HEK293 (cell line): Measurements from ENCODE around the gene KRTAP5-1.

ENCODE experiments used
- BCL11A ChIP-seq: fragments of 450-650 bp; formaldehyde crosslinking; IDR thresholded peaks from 2 replicates; pipeline ENCODE4 v1.5.1; 2016; ENCODE audit warnings: low read depth, missing biosample characterization, missing genetic modification characterization
- GLIS1 ChIP-seq: fragments of 450-650 bp; formaldehyde crosslinking; IDR thresholded peaks from 2 replicates; pipeline ENCODE4 v1.5.1; 2016; ENCODE audit warnings: missing biosample characterization, missing genetic modification characterization
- GLIS2 ChIP-seq: fragments of 450-650 bp; formaldehyde crosslinking; IDR thresholded peaks from 2 replicates; pipeline ENCODE4 v1.5.1; 2016; ENCODE audit warnings: missing biosample characterization, missing genetic modification characterization
- HOXD13 ChIP-seq: sonication (generic); formaldehyde crosslinking; IDR thresholded peaks from 2 replicates; pipeline ENCODE4 v1.8.0; 2022; ENCODE audit warnings: missing genetic modification reagents, borderline replicate concordance
- KLF10 ChIP-seq: fragments of 450-650 bp; IDR thresholded peaks from 2 replicates; pipeline ENCODE4 v1.5.1; 2018; ENCODE audit warnings: missing biosample characterization, mild to moderate bottlenecking, missing genetic modification characterization
- KLF8 ChIP-seq: fragments of 450-650 bp; formaldehyde crosslinking; IDR thresholded peaks from 2 replicates; pipeline ENCODE4 v1.5.1; 2016; ENCODE audit warnings: missing biosample characterization, missing genetic modification characterization
- KLF9 ChIP-seq: fragments of 450-650 bp; formaldehyde crosslinking; IDR thresholded peaks from 2 replicates; pipeline ENCODE4 v1.5.1; 2016; ENCODE audit warnings: missing biosample characterization, missing genetic modification characterization, low read depth
- OSR2 ChIP-seq: fragments of 450-650 bp; formaldehyde crosslinking; IDR thresholded peaks from 2 replicates; pipeline ENCODE4 v1.5.1; 2016; ENCODE audit warnings: missing biosample characterization, missing genetic modification characterization
- SCRT1 ChIP-seq: fragments of 450-650 bp; formaldehyde crosslinking; IDR thresholded peaks from 2 replicates; pipeline ENCODE4 v1.5.1; 2016; ENCODE audit warnings: missing biosample characterization, missing genetic modification characterization, borderline replicate concordance
- SP2 ChIP-seq: fragments of 450-650 bp; formaldehyde crosslinking; IDR thresholded peaks from 2 replicates; pipeline ENCODE4 v1.5.1; 2016; ENCODE audit warnings: missing biosample characterization, missing genetic modification characterization
- ZBTB1 ChIP-seq: fragments of 450-650 bp; formaldehyde crosslinking; IDR thresholded peaks from 2 replicates; pipeline ENCODE4 v1.5.1; 2016; ENCODE audit warnings: missing biosample characterization, missing genetic modification characterization
- ZBTB20 ChIP-seq: fragments of 450-650 bp; formaldehyde crosslinking; IDR thresholded peaks from 2 replicates; pipeline ENCODE4 v1.5.1; 2016; ENCODE audit warnings: missing biosample characterization, missing genetic modification characterization
- ZBTB21 ChIP-seq: fragments of 450-650 bp; formaldehyde crosslinking; IDR thresholded peaks from 2 replicates; pipeline ENCODE4 v1.5.1; 2017; ENCODE audit warnings: missing biosample characterization, missing genetic modification characterization
- ZFHX2 ChIP-seq: fragments of 450-650 bp; formaldehyde crosslinking; conservative IDR thresholded peaks from 2 replicates; pipeline ENCODE4 v1.5.1; 2016; ENCODE audit warnings: missing biosample characterization, missing genetic modification characterization
- ZNF10 ChIP-seq: fragments of 450-650 bp; formaldehyde crosslinking; IDR thresholded peaks from 2 replicates; pipeline ENCODE4 v1.5.1; 2017; ENCODE audit warnings: missing biosample characterization, missing genetic modification characterization
- ZNF112 ChIP-seq: fragments of 450-650 bp; formaldehyde crosslinking; IDR thresholded peaks from 2 replicates; pipeline ENCODE4 v1.5.0; 2017; ENCODE audit warnings: missing biosample characterization, missing genetic modification characterization
- ZNF184 ChIP-seq: fragments of 450-650 bp; IDR thresholded peaks from 2 replicates; pipeline ENCODE4 v1.5.1; 2018; ENCODE audit warnings: missing biosample characterization, mild to moderate bottlenecking, missing genetic modification characterization
- ZNF202 ChIP-seq: fragments of 450-650 bp; formaldehyde crosslinking; IDR thresholded peaks from 2 replicates; pipeline ENCODE4 v1.5.1; 2016; ENCODE audit warnings: missing biosample characterization, missing genetic modification characterization, borderline replicate concordance
- ZNF23 ChIP-seq: fragments of 450-650 bp; formaldehyde crosslinking; IDR thresholded peaks from 2 replicates; pipeline ENCODE4 v1.5.1; 2016; ENCODE audit warnings: missing biosample characterization, missing genetic modification characterization, borderline replicate concordance
- ZNF433 ChIP-seq: fragments of 450-650 bp; formaldehyde crosslinking; IDR thresholded peaks from 2 replicates; pipeline ENCODE4 v1.5.1; 2016; ENCODE audit warnings: missing biosample characterization, missing genetic modification characterization, low read depth
- ZNF501 ChIP-seq: fragments of 450-650 bp; formaldehyde crosslinking; IDR thresholded peaks from 2 replicates; pipeline ENCODE4 v1.5.1; 2016; ENCODE audit warnings: missing biosample characterization, missing genetic modification characterization
- ZNF521 ChIP-seq: fragments of 450-650 bp; formaldehyde crosslinking; IDR thresholded peaks from 2 replicates; pipeline ENCODE4 v1.5.1; 2017; ENCODE audit warnings: missing biosample characterization, mild to moderate bottlenecking, missing genetic modification characterization
- ZNF629 ChIP-seq: fragments of 450-650 bp; formaldehyde crosslinking; IDR thresholded peaks from 2 replicates; pipeline ENCODE4 v1.5.1; 2017; ENCODE audit warnings: missing biosample characterization, missing genetic modification characterization
- ZNF654 ChIP-seq: fragments of 450-650 bp; formaldehyde crosslinking; IDR thresholded peaks from 2 replicates; pipeline ENCODE4 v1.5.1; 2016; ENCODE audit warnings: low read depth, missing biosample characterization, missing genetic modification characterization
- ZNF658 ChIP-seq: fragments of 450-650 bp; formaldehyde crosslinking; IDR thresholded peaks from 2 replicates; pipeline ENCODE4; 2016; ENCODE audit warnings: missing biosample characterization, missing genetic modification characterization
- ZNF670 ChIP-seq: fragments of 450-650 bp; formaldehyde crosslinking; IDR thresholded peaks from 2 replicates; pipeline ENCODE4 v1.5.1; 2016; ENCODE audit warnings: missing biosample characterization, missing genetic modification characterization, low read depth
- TF ChIP-seq, protein P1 (sequence below): fragments of 450-650 bp; formaldehyde crosslinking; IDR thresholded peaks from 2 replicates; pipeline ENCODE4 v1.5.1; 2016; ENCODE audit warnings: missing biosample characterization, missing genetic modification characterization
- TF ChIP-seq, protein P2 (sequence below): fragments of 450-650 bp; formaldehyde crosslinking; IDR thresholded peaks from 2 replicates; pipeline ENCODE4 v1.5.1; 2017; ENCODE audit warnings: missing biosample characterization, mild to moderate bottlenecking, missing genetic modification characterization, moderate library complexity
- TF ChIP-seq, protein P3 (sequence below): fragments of 450-650 bp; formaldehyde crosslinking; IDR thresholded peaks from 2 replicates; pipeline ENCODE4 v1.5.1; 2017; ENCODE audit warnings: missing biosample characterization, missing genetic modification characterization
- TF ChIP-seq, protein P4 (sequence below): fragments of 450-650 bp; formaldehyde crosslinking; IDR thresholded peaks from 2 replicates; pipeline ENCODE4 v1.5.1; 2017; ENCODE audit warnings: missing biosample characterization, missing genetic modification characterization
- TF ChIP-seq, protein P5 (sequence below): fragments of 450-650 bp; formaldehyde crosslinking; IDR thresholded peaks from 2 replicates; pipeline ENCODE4 v1.5.1; 2016; ENCODE audit warnings: missing biosample characterization, missing genetic modification characterization

KRTAP5-1 gene

DNA sequence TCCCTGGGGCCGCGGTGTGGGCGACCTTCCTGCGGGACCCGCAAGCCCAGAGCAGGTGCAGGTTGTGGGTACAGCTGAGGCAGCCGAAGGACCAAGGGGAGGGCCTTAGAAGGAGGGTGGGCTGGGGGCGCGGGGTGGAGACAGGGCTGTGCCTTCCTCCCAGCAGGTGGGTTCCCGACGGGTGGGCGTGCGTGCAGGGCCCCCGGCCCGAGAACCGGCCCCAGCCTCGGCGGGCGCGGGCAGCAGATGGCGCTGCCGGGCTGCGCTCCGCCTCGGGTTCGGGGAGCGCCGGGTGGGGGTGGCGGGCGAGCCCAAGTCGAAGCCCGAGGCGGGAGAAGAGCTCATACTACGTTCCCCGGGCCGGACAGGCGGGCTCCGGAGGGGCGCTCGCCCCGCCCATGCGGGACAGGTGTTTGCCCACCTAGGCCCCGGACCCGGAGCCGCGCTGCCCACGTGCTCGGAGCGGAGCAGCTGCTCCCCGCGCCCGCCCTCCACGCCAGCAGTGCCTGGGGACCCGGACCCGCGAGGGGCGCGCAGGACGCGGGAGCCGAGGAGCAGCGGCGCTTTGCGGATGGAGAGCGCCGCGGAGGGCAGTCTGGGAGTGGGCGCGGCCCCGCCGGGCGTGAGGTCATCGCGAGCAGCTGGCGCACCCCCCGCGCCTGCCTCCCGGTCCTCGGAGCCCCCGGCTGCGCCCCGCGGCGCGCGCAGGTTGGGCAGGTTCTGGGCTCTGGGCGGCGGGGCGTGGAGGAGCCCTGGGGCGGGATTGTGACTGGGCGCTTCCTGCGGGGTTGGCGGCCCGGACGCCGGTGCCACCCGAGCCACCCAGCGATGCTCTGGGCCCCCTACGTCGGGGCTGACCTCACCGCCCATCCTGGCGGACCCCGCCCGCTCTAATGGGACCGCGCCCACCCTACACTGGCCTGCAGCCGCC is 38.3 kb downstream of the KRTAP5-1 start (continued):
- TF ChIP-seq, protein P1, sequence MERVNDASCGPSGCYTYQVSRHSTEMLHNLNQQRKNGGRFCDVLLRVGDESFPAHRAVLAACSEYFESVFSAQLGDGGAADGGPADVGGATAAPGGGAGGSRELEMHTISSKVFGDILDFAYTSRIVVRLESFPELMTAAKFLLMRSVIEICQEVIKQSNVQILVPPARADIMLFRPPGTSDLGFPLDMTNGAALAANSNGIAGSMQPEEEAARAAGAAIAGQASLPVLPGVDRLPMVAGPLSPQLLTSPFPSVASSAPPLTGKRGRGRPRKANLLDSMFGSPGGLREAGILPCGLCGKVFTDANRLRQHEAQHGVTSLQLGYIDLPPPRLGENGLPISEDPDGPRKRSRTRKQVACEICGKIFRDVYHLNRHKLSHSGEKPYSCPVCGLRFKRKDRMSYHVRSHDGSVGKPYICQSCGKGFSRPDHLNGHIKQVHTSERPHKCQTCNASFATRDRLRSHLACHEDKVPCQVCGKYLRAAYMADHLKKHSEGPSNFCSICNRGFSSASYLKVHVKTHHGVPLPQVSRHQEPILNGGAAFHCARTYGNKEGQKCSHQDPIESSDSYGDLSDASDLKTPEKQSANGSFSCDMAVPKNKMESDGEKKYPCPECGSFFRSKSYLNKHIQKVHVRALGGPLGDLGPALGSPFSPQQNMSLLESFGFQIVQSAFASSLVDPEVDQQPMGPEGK (tag by site-specific recombination) = peak; percentile 52
- TF ChIP-seq ZNF658 (tag by site-specific recombination) (no peak), SP2 (tag by site-specific recombination) (peak; percentile 49), KLF9 (tag by site-specific recombination) (peak; percentile 46; the same call in 1 of the 2 replicates), HOXD13 (CRISPR knock-in tag) (no peak), GLIS2 (tag by site-specific recombination) (peak; percentile 63), ZNF501 (no peak), ZNF184 (tag by site-specific recombination) (no peak), OSR2 (tag by site-specific recombination) (no peak), SCRT1 (tag by site-specific recombination) (no peak), ZNF433 (tag by site-specific recombination) (no peak), KLF8 (tag by site-specific recombination) (peak; percentile 11; the same call in 1 of the 2 replicates), ZBTB1 (tag by site-specific recombination) (no peak), ZNF23 (tag by site-specific recombination) (no peak), ZNF202 (no peak), ZNF112 (tag by site-specific recombination) (no peak), ZFHX2 (tag by site-specific recombination) (0 out of 2 replicates have a peak, but pooled peaks have one; percentile 28), ZBTB21 (tag by site-specific recombination) (no peak), ZNF670 (no peak), ZNF629 (tag by site-specific recombination) (peak; percentile 13; the same call in 1 of the 2 replicates), BCL11A (tag by site-specific recombination) (no peak), GLIS1 (tag by site-specific recombination) (peak; percentile 79), ZBTB20 (tag by site-specific recombination) (peak; percentile 68; the same call in 1 of the 2 replicates), ZNF10 (no peak), ZNF521 (tag by site-specific recombination) (no peak), ZNF654 (tag by site-specific recombination) (0 out of 2 replicates have a peak, but pooled peaks have one; percentile 15), KLF10 (tag by site-specific recombination) (peak; percentile 61; the same call in 1 of the 2 replicates)
- TF ChIP-seq, protein P2, sequence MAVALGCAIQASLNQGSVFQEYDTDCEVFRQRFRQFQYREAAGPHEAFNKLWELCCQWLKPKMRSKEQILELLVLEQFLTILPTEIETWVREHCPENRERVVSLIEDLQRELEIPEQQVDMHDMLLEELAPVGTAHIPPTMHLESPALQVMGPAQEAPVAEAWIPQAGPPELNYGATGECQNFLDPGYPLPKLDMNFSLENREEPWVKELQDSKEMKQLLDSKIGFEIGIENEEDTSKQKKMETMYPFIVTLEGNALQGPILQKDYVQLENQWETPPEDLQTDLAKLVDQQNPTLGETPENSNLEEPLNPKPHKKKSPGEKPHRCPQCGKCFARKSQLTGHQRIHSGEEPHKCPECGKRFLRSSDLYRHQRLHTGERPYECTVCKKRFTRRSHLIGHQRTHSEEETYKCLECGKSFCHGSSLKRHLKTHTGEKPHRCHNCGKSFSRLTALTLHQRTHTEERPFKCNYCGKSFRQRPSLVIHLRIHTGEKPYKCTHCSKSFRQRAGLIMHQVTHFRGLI (tag by site-specific recombination) = peak; percentile 88
- TF ChIP-seq, protein P3, sequence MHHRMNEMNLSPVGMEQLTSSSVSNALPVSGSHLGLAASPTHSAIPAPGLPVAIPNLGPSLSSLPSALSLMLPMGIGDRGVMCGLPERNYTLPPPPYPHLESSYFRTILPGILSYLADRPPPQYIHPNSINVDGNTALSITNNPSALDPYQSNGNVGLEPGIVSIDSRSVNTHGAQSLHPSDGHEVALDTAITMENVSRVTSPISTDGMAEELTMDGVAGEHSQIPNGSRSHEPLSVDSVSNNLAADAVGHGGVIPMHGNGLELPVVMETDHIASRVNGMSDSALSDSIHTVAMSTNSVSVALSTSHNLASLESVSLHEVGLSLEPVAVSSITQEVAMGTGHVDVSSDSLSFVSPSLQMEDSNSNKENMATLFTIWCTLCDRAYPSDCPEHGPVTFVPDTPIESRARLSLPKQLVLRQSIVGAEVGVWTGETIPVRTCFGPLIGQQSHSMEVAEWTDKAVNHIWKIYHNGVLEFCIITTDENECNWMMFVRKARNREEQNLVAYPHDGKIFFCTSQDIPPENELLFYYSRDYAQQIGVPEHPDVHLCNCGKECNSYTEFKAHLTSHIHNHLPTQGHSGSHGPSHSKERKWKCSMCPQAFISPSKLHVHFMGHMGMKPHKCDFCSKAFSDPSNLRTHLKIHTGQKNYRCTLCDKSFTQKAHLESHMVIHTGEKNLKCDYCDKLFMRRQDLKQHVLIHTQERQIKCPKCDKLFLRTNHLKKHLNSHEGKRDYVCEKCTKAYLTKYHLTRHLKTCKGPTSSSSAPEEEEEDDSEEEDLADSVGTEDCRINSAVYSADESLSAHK (tag by site-specific recombination) = no peak
- TF ChIP-seq, protein P4, sequence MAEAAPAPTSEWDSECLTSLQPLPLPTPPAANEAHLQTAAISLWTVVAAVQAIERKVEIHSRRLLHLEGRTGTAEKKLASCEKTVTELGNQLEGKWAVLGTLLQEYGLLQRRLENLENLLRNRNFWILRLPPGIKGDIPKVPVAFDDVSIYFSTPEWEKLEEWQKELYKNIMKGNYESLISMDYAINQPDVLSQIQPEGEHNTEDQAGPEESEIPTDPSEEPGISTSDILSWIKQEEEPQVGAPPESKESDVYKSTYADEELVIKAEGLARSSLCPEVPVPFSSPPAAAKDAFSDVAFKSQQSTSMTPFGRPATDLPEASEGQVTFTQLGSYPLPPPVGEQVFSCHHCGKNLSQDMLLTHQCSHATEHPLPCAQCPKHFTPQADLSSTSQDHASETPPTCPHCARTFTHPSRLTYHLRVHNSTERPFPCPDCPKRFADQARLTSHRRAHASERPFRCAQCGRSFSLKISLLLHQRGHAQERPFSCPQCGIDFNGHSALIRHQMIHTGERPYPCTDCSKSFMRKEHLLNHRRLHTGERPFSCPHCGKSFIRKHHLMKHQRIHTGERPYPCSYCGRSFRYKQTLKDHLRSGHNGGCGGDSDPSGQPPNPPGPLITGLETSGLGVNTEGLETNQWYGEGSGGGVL (tag by site-specific recombination) = peak; percentile 86
- TF ChIP-seq, protein P5, sequence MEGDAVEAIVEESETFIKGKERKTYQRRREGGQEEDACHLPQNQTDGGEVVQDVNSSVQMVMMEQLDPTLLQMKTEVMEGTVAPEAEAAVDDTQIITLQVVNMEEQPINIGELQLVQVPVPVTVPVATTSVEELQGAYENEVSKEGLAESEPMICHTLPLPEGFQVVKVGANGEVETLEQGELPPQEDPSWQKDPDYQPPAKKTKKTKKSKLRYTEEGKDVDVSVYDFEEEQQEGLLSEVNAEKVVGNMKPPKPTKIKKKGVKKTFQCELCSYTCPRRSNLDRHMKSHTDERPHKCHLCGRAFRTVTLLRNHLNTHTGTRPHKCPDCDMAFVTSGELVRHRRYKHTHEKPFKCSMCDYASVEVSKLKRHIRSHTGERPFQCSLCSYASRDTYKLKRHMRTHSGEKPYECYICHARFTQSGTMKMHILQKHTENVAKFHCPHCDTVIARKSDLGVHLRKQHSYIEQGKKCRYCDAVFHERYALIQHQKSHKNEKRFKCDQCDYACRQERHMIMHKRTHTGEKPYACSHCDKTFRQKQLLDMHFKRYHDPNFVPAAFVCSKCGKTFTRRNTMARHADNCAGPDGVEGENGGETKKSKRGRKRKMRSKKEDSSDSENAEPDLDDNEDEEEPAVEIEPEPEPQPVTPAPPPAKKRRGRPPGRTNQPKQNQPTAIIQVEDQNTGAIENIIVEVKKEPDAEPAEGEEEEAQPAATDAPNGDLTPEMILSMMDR (tag by site-specific recombination) = peak; percentile 46; the same call in 1 of the 2 replicates
- TF ChIP-seq, all 188 proteins: peak for 31
